Fibroblast of lung (primary cell): ENCODE data around the gene RIMS1.

Experiments used
- EZH2 ChIP-seq: IDR thresholded peaks from 2 replicates; pipeline ENCODE4 v1.5.1; 2012; ENCODE audit warnings: low read length, control low read depth, mild to moderate bottlenecking; ENCODE audit errors: missing control alignments
- TF ChIP-seq, protein P1 (sequence below), 2 donors: IDR thresholded peaks in 1 of 2; conservative IDR thresholded peaks in 1 of 2; 1 replicate in 1 of 2; 2 replicates in 1 of 2; pipeline ENCODE4 v1.5.1; 2011 to 2012; ENCODE audit warnings: low read length in 2 of 2, control low read depth in 1 of 2, inconsistent platforms in 1 of 2, low read depth in 1 of 2, mild to moderate bottlenecking in 1 of 2

DNA sequence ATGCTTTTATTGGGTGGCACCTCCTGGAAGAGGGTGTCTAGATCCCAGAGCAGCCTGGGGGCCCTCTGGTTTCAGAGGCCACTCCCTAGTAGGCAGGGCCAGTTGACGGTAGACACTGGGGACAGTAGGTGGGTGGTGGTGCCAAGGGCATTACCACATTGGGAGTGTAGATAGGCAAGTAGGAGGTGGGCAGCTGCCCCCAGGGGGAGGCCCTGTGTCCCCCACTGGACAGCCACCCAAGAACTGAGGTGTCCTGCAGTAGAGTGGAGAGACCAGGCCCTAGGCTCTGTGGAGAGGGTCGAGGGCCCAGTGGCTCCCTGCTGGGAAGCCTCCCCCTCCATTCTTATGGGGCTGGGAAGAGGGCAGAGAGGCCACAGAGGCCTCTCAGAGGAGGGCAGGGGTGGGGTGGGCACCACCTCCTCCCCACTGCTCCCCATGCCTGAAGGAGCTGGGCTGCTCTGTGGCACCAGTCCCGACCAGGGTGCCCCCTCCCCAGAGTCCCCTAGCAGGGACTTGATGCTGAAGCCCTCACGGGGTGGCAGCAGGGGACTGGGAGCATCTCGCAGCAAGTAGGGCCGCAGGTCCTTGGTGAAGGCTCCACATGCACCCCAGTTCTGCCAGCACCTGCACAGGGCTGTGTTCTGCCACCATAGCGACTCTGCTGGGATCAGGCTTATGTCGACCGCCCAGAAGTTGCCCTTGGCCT is 430.5 kb downstream of the RIMS1 start:
- TF ChIP-seq, protein P1, sequence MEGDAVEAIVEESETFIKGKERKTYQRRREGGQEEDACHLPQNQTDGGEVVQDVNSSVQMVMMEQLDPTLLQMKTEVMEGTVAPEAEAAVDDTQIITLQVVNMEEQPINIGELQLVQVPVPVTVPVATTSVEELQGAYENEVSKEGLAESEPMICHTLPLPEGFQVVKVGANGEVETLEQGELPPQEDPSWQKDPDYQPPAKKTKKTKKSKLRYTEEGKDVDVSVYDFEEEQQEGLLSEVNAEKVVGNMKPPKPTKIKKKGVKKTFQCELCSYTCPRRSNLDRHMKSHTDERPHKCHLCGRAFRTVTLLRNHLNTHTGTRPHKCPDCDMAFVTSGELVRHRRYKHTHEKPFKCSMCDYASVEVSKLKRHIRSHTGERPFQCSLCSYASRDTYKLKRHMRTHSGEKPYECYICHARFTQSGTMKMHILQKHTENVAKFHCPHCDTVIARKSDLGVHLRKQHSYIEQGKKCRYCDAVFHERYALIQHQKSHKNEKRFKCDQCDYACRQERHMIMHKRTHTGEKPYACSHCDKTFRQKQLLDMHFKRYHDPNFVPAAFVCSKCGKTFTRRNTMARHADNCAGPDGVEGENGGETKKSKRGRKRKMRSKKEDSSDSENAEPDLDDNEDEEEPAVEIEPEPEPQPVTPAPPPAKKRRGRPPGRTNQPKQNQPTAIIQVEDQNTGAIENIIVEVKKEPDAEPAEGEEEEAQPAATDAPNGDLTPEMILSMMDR (conservative IDR thresholded peaks at IDR 0.05 in 1 of 2, IDR thresholded peaks at IDR 0.05 in 1 of 2; ENCODE audit: low read depth in 1 of 2, low read length in 2 of 2): no peak
- TF ChIP-seq EZH2: no peak
